GM21367 (cell line): Measurements from ENCODE around the gene SIK1.

Experiments
- ATAC-seq: cut with Tn5 transposase; IDR thresholded peaks from one replicate; pipeline ENCODE4 v1.9.1; 2021; ENCODE audit not compliant: unreplicated experiment

The SIK1 gene

GRCh38 chr21:43369124-43369523 is 57.8 kb downstream of the SIK1 start:
- no peak for ATAC-seq

- ATAC-seq: no peak
Observed at GRCh38 chr21:43368685-43369084, 58.2 kb downstream of the SIK1 start.

- no peak for ATAC-seq
Observed at GRCh38 chr21:43367859-43368258, 59.1 kb downstream of the SIK1 start.

- no peak for ATAC-seq
Observed at GRCh38 chr21:43367296-43367695, 59.6 kb downstream of the SIK1 start.

GRCh38 chr21:43366656-43367055 is 60.3 kb downstream of the SIK1 start:
- ATAC-seq: no peak

GRCh38 chr21:43365611-43366426 is 61.1 kb downstream of the SIK1 start:
- no peak for ATAC-seq

- no peak for ATAC-seq
Observed at GRCh38 chr21:43364851-43365424, 62.0 kb downstream of the SIK1 start.
